ENCODE measurements around the gene PTPN14. TPM values are rescaled to one million over a fixed set of nuclear protein-coding genes. Genes with fewer than 3 reads are reported as not detected.

Gene PTPN14
- polyA plus RNA-seq, 1 donor from 2014 or later, result 0.07 TPM

DNA sequence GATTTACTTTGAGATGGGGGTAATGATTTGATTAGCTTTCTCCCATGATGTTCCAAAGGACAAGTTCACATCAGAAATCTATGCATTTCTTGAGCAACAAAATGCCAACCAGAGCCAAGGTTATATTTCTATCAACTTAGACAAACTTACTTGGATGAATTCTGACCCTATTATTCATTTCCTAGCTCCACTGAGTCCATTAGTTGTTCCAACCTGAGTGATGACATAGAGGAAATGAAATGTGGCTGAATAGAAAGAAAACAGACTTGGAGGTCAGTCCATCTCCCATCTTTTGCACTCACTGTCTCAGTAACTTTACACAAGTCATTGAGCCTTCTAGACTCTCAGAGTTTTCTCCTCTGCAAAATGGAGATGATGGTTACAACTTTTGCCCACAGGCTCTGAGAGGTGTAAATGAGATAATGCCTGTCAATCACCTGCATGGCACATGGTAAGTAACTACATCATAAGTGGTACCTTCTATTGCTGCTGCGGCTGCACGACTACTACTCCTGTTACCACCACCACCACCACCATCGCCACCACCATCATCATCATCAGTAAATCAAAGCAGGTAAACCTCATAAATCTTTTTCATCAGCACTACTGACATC lies 98.2 kb downstream of the PTPN14 start:
- no peak overlapping the region for H3K27ac ChIP-seq (ENCODE audit: low read length)
- no peak overlapping the region for H3K4me2 ChIP-seq (ENCODE audit: low read length)

GRCh38 chr1:214452152-214452784 lies 99.1 kb downstream of the PTPN14 start:
- Histone ChIP-seq H2AFZ (ENCODE audit: low read depth, low read length) (no peak overlapping the region), H3K36me3 (ENCODE audit: insufficient read depth, low read length) (no peaks in the 10 kb centered on the region), H3K9me3 (ENCODE audit: low read length) (no peaks in the 10 kb centered on the region), H3K79me2 (replicated peaks; ENCODE audit: insufficient read depth, low read length) (no peaks in the 10 kb centered on the region), H3F3A (ENCODE audit: insufficient read depth, low read length, poor library complexity, severe bottlenecking) (no peaks in the 10 kb centered on the region), H3K9me2 (ENCODE audit: insufficient read depth, low read length) (no peaks in the 10 kb centered on the region), H3K27ac (ENCODE audit: low read length) (no peak overlapping the region), H4K20me1 (ENCODE audit: insufficient read depth) (no peaks in the 10 kb centered on the region), H3K4me2 (ENCODE audit: low read length) (no peak overlapping the region), H3K4me3 (ENCODE audit: low read length) (no peak overlapping the region), H3K9ac (ENCODE audit: low read length) (no peak overlapping the region), H3K27me3 (ENCODE audit: insufficient read depth, low read depth, low read length) (no peaks in the 10 kb centered on the region)
- TF ChIP-seq POLR2AphosphoS5 (IDR thresholded peaks at IDR 0.05), result no peak
- no peak for TF ChIP-seq EP300 (conservative IDR thresholded peaks at IDR 0.05; ENCODE audit: poor library complexity, severe bottlenecking)
- no peak for TF ChIP-seq MXI1 (conservative IDR thresholded peaks at IDR 0.05; ENCODE audit: poor library complexity, severe bottlenecking)
- TF ChIP-seq RAD21 (conservative IDR thresholded peaks at IDR 0.05), result no peak
- TF ChIP-seq, protein P1, sequence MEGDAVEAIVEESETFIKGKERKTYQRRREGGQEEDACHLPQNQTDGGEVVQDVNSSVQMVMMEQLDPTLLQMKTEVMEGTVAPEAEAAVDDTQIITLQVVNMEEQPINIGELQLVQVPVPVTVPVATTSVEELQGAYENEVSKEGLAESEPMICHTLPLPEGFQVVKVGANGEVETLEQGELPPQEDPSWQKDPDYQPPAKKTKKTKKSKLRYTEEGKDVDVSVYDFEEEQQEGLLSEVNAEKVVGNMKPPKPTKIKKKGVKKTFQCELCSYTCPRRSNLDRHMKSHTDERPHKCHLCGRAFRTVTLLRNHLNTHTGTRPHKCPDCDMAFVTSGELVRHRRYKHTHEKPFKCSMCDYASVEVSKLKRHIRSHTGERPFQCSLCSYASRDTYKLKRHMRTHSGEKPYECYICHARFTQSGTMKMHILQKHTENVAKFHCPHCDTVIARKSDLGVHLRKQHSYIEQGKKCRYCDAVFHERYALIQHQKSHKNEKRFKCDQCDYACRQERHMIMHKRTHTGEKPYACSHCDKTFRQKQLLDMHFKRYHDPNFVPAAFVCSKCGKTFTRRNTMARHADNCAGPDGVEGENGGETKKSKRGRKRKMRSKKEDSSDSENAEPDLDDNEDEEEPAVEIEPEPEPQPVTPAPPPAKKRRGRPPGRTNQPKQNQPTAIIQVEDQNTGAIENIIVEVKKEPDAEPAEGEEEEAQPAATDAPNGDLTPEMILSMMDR (IDR thresholded peaks at IDR 0.05; ENCODE audit: poor library complexity, severe bottlenecking), result no peak
- no peak for TF ChIP-seq TAF1 (IDR thresholded peaks at IDR 0.05; ENCODE audit: low read depth)
- TF ChIP-seq, protein P2, sequence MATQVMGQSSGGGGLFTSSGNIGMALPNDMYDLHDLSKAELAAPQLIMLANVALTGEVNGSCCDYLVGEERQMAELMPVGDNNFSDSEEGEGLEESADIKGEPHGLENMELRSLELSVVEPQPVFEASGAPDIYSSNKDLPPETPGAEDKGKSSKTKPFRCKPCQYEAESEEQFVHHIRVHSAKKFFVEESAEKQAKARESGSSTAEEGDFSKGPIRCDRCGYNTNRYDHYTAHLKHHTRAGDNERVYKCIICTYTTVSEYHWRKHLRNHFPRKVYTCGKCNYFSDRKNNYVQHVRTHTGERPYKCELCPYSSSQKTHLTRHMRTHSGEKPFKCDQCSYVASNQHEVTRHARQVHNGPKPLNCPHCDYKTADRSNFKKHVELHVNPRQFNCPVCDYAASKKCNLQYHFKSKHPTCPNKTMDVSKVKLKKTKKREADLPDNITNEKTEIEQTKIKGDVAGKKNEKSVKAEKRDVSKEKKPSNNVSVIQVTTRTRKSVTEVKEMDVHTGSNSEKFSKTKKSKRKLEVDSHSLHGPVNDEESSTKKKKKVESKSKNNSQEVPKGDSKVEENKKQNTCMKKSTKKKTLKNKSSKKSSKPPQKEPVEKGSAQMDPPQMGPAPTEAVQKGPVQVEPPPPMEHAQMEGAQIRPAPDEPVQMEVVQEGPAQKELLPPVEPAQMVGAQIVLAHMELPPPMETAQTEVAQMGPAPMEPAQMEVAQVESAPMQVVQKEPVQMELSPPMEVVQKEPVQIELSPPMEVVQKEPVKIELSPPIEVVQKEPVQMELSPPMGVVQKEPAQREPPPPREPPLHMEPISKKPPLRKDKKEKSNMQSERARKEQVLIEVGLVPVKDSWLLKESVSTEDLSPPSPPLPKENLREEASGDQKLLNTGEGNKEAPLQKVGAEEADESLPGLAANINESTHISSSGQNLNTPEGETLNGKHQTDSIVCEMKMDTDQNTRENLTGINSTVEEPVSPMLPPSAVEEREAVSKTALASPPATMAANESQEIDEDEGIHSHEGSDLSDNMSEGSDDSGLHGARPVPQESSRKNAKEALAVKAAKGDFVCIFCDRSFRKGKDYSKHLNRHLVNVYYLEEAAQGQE (IDR thresholded peaks at IDR 0.05; ENCODE audit: borderline replicate concordance), result no peak
- no peak for TF ChIP-seq EZH2 (IDR thresholded peaks at IDR 0.05; ENCODE audit: borderline replicate concordance, insufficient read depth, low read length, poor library complexity, severe bottlenecking)
- TF ChIP-seq SMC3 (conservative IDR thresholded peaks at IDR 0.05; ENCODE audit: poor library complexity), result no peak

More for the DNA sequence above, 98.2 kb downstream of the PTPN14 start:
- Histone ChIP-seq H2AFZ (ENCODE audit: low read depth, low read length) (no peak overlapping the region), H3K79me2 (replicated peaks; ENCODE audit: insufficient read depth, low read length) (no peaks in the 10 kb centered on the region), H3K9me2 (ENCODE audit: insufficient read depth, low read length) (no peaks in the 10 kb centered on the region), H3F3A (ENCODE audit: insufficient read depth, low read length, poor library complexity, severe bottlenecking) (no peaks in the 10 kb centered on the region), H3K27me3 (ENCODE audit: insufficient read depth, low read depth, low read length) (no peaks in the 10 kb centered on the region), H3K4me3 (ENCODE audit: low read length) (no peak overlapping the region), H3K9me3 (ENCODE audit: low read length) (no peaks in the 10 kb centered on the region), H4K20me1 (ENCODE audit: insufficient read depth) (no peaks in the 10 kb centered on the region), H3K9ac (ENCODE audit: low read length) (no peak overlapping the region), H3K36me3 (ENCODE audit: insufficient read depth, low read length) (no peaks in the 10 kb centered on the region)
- no peak for TF ChIP-seq MXI1 (conservative IDR thresholded peaks at IDR 0.05; ENCODE audit: poor library complexity, severe bottlenecking)
- no peak for TF ChIP-seq RAD21 (conservative IDR thresholded peaks at IDR 0.05)
- no peak for TF ChIP-seq EZH2 (IDR thresholded peaks at IDR 0.05; ENCODE audit: borderline replicate concordance, insufficient read depth, low read length, poor library complexity, severe bottlenecking)
- TF ChIP-seq TAF1 (IDR thresholded peaks at IDR 0.05; ENCODE audit: low read depth), result no peak
- TF ChIP-seq SMC3 (conservative IDR thresholded peaks at IDR 0.05; ENCODE audit: poor library complexity), result no peak
- no peak for TF ChIP-seq POLR2AphosphoS5 (IDR thresholded peaks at IDR 0.05)

Measured in neural cell (in vitro differentiated cells).